GM12872 (cell line): ENCODE measurements around the gene GNA12.

Experiments
- CTCF ChIP-seq: IDR thresholded peaks from 3 replicates; pipeline ENCODE4 v1.5.1; 2011; ENCODE audit warnings: low read depth, mild to moderate bottlenecking, low read length, moderate library complexity; ENCODE audit not compliant: insufficient read depth

Gene GNA12

GRCh38 chr7:2771274-2771731 lies 72.8 kb downstream of the GNA12 start:
- no peak for TF ChIP-seq CTCF

- no peak for TF ChIP-seq CTCF
These were observed 79.5 kb downstream of the GNA12 start for GRCh38 chr7:2764621-2765020.

GRCh38 chr7:2763597-2763996 lies 80.5 kb downstream of the GNA12 start:
- TF ChIP-seq CTCF = no peak

GRCh38 chr7:2761801-2762497 lies 82.2 kb downstream of the GNA12 start:
- no peak for TF ChIP-seq CTCF

GRCh38 chr7:2761131-2761624 lies 82.9 kb downstream of the GNA12 start:
- no peak for TF ChIP-seq CTCF

GRCh38 chr7:2760098-2760889 lies 83.8 kb downstream of the GNA12 start:
- peak; percentile 44; the same call in 2 of the 3 replicates for TF ChIP-seq CTCF

- TF ChIP-seq CTCF = no peak
These were observed 84.4 kb downstream of the GNA12 start for GRCh38 chr7:2759736-2760097.
